NT2/D1 (cell line): ENCODE measurements around the gene MOB3B.

Experiments used
- SUZ12 ChIP-seq: IDR thresholded peaks from 2 replicates; pipeline ENCODE4 v1.6.1; 2011; ENCODE audit not compliant: insufficient read length, insufficient read depth; ENCODE audit errors: extremely low read depth
- YY1 ChIP-seq: IDR thresholded peaks from 2 replicates; pipeline ENCODE4 v1.6.1; 2011; ENCODE audit not compliant: insufficient read length, insufficient read depth
- ZNF274 ChIP-seq: IDR thresholded peaks from 2 replicates; pipeline ENCODE4 v1.6.1; 2011; ENCODE audit warnings: mild to moderate bottlenecking, low read depth, low read length

GRCh38 chr9:27382308-27382707, 147.3 kb downstream of the MOB3B start:
- TF ChIP-seq ZNF274 (no peak), YY1 (no peak), SUZ12 (no peak)
